ENCODE measurements around the gene TMTC2.

- no peak for TF ChIP-seq CTCF (IDR thresholded peaks at IDR 0.05 in 2 of 3, conservative IDR thresholded peaks at IDR 0.05 in 1 of 3; ENCODE audit: control insufficient read depth in 2 of 3, extremely low read depth in 1 of 3, insufficient read depth in 1 of 3, low read depth in 3 of 3, low read length in 3 of 3)
- TF ChIP-seq, protein P1, sequence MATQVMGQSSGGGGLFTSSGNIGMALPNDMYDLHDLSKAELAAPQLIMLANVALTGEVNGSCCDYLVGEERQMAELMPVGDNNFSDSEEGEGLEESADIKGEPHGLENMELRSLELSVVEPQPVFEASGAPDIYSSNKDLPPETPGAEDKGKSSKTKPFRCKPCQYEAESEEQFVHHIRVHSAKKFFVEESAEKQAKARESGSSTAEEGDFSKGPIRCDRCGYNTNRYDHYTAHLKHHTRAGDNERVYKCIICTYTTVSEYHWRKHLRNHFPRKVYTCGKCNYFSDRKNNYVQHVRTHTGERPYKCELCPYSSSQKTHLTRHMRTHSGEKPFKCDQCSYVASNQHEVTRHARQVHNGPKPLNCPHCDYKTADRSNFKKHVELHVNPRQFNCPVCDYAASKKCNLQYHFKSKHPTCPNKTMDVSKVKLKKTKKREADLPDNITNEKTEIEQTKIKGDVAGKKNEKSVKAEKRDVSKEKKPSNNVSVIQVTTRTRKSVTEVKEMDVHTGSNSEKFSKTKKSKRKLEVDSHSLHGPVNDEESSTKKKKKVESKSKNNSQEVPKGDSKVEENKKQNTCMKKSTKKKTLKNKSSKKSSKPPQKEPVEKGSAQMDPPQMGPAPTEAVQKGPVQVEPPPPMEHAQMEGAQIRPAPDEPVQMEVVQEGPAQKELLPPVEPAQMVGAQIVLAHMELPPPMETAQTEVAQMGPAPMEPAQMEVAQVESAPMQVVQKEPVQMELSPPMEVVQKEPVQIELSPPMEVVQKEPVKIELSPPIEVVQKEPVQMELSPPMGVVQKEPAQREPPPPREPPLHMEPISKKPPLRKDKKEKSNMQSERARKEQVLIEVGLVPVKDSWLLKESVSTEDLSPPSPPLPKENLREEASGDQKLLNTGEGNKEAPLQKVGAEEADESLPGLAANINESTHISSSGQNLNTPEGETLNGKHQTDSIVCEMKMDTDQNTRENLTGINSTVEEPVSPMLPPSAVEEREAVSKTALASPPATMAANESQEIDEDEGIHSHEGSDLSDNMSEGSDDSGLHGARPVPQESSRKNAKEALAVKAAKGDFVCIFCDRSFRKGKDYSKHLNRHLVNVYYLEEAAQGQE (IDR thresholded peaks at IDR 0.05; ENCODE audit: low read depth, low read length), result no peak
- TF ChIP-seq ATF2 (IDR thresholded peaks at IDR 0.05; ENCODE audit: low read length), result no peak
- no peak for TF ChIP-seq ZBTB33 (IDR thresholded peaks at IDR 0.05)
Observed at GRCh38 chr12:83106873-83107272, 420.2 kb downstream of the TMTC2 start.

All from GM12878 (cell line).